ENCODE measurements around the gene TIMD4.

DNA sequence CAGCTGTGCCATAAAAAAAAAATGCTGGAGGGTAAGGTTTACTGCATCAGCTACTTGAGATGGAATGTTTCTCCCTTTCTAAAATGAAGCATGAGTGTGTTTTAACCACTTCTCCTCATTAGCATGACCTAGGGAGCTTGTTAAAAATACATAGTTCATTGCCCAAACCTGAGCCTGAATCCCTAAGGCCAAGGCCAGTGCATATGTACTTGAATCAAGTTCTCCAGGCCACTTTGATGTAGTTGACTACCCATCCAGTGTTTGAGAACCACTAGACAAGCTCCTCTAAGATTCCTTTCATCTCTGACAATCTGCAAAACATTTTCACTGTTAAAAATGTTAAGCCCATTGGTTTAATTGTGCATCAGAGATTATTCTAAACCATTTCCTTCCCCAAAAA lies 6.7 kb downstream of the TIMD4 start:
- TF ChIP-seq, protein P1, sequence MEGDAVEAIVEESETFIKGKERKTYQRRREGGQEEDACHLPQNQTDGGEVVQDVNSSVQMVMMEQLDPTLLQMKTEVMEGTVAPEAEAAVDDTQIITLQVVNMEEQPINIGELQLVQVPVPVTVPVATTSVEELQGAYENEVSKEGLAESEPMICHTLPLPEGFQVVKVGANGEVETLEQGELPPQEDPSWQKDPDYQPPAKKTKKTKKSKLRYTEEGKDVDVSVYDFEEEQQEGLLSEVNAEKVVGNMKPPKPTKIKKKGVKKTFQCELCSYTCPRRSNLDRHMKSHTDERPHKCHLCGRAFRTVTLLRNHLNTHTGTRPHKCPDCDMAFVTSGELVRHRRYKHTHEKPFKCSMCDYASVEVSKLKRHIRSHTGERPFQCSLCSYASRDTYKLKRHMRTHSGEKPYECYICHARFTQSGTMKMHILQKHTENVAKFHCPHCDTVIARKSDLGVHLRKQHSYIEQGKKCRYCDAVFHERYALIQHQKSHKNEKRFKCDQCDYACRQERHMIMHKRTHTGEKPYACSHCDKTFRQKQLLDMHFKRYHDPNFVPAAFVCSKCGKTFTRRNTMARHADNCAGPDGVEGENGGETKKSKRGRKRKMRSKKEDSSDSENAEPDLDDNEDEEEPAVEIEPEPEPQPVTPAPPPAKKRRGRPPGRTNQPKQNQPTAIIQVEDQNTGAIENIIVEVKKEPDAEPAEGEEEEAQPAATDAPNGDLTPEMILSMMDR (IDR thresholded peaks at IDR 0.05; ENCODE audit: low read length): no peak
- no peak for TF ChIP-seq EZH2 (IDR thresholded peaks at IDR 0.05; ENCODE audit: borderline replicate concordance, low read length)

Measured in OCI-LY1 (cell line).